ENCODE measurements around the gene ADCY9. TPM values are rescaled to one million over a fixed set of nuclear protein-coding genes. Genes with fewer than 3 reads are reported as not detected.
"Not testable (repeated sequence)": the region's sequence is repeated elsewhere in the genome, so short reads cannot be mapped to it uniquely, and the experiment has no call there.

Gene ADCY9
- total RNA-seq, 1 donor, result 9.7 TPM

DNA sequence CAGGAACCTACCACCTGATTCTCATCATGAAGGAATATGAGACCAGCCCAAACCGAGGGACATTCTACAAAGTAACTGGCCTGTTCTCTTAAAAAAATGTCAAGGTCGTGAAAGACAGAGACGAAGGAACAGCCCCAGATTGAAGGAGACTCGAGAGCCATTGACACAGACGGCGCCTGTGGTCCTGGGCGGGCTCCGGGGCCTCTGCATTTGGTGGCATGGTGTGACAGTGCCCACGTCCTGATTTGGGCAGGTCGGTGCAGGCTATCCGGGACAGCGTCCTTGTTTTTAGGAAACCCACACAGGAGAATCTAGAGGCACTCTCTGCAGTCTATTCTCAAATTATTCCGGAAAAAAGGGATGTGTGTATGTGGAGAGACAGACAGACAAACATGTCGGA lies 64.1 kb downstream of the ADCY9 start:
- Histone ChIP-seq H3K4me1 (ENCODE audit: insufficient read depth, low read length) (peaks cover 35% of the 10 kb centered on the region), H3K4me3 (ENCODE audit: low read length) (no peak overlapping the region), H3K27me3 (ENCODE audit: insufficient read depth, low read length) (no peaks in the 10 kb centered on the region), H3K9me3 (ENCODE audit: low read depth, low read length) (no peaks in the 10 kb centered on the region)

GRCh38 chr16:4051591-4051990 lies 64.7 kb downstream of the ADCY9 start:
- Histone ChIP-seq H3K4me1 (ENCODE audit: insufficient read depth, low read length) (peaks cover 35% of the 10 kb centered on the region), H3K27me3 (ENCODE audit: insufficient read depth, low read length) (no peaks in the 10 kb centered on the region), H3K9me3 (ENCODE audit: low read depth, low read length) (no peaks in the 10 kb centered on the region), H3K4me3 (ENCODE audit: low read length) (no peak overlapping the region)

- Histone ChIP-seq H3K4me3 (ENCODE audit: low read length) (no peak overlapping the region), H3K4me1 (ENCODE audit: insufficient read depth, low read length) (peaks cover 24% of the 10 kb centered on the region), H3K9me3 (ENCODE audit: low read depth, low read length) (no peaks in the 10 kb centered on the region), H3K27me3 (ENCODE audit: insufficient read depth, low read length) (no peaks in the 10 kb centered on the region)
These were observed 67.2 kb downstream of the ADCY9 start for GRCh38 chr16:4049031-4049430.

GRCh38 chr16:4048481-4048880 lies 67.8 kb downstream of the ADCY9 start:
- Histone ChIP-seq H3K27me3 (ENCODE audit: insufficient read depth, low read length) (no peaks in the 10 kb centered on the region), H3K9me3 (ENCODE audit: low read depth, low read length) (no peaks in the 10 kb centered on the region), H3K4me1 (ENCODE audit: insufficient read depth, low read length) (peaks cover 19% of the 10 kb centered on the region), H3K4me3 (ENCODE audit: low read length) (no peak overlapping the region)

DNA sequence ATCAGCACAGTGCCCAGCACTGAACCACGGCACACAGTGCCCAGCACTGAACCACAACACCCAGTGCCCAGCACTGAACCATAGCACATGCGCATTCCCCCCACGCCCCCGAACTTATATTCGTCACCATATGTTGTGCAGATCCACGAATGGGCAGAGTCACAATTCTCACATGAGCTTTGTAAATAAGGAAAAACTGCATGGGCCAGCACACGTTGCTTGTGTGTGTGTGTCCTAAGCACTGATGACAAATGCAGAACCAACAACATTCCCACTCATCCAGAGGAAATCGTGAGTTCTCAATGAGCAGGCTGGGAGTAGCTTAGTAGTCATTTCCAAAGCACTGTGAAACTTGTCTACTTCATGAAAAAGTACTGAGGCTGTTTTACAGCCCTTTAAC lies 70.0 kb downstream of the ADCY9 start:
- Histone ChIP-seq H3K9me3 (ENCODE audit: low read depth, low read length) (no peaks in the 10 kb centered on the region), H3K27me3 (ENCODE audit: insufficient read depth, low read length) (no peaks in the 10 kb centered on the region), H3K4me1 (ENCODE audit: insufficient read depth, low read length) (peaks cover 4% of the 10 kb centered on the region), H3K4me3 (ENCODE audit: low read length) (no peak overlapping the region)

GRCh38 chr16:4045561-4045960 lies 70.7 kb downstream of the ADCY9 start:
- not testable (repeated sequence) for H3K4me1 ChIP-seq (ENCODE audit: insufficient read depth, low read length); H3K4me3 ChIP-seq (ENCODE audit: low read length); H3K9me3 ChIP-seq (ENCODE audit: low read depth, low read length); H3K27me3 ChIP-seq (ENCODE audit: insufficient read depth, low read length)

DNA sequence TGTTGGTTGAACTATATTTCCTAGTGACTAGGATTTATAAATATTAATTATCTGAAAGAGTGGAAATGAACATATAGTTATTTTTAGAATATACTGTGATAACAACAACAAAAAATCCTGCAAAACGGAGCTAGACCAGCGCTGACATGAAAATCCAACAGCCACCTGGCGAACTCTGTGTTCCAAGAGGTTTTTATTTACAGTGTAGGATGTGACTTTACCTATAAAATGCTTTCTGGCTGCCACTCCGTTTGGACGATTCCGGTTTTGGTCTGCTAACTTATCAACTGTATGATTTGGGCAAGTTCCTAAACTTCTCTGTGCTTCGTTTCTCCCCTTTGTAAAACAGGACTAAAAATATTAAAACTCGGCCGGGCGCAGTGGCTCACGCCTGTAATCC lies 73.7 kb downstream of the ADCY9 start:
- Histone ChIP-seq H3K27me3 (ENCODE audit: insufficient read depth, low read length) (no peaks in the 10 kb centered on the region), H3K4me1 (ENCODE audit: insufficient read depth, low read length) (peaks cover 4% of the 10 kb centered on the region), H3K4me3 (ENCODE audit: low read length) (no peak overlapping the region), H3K9me3 (ENCODE audit: low read depth, low read length) (no peaks in the 10 kb centered on the region)

GRCh38 chr16:4038448-4038847 lies 77.8 kb downstream of the ADCY9 start:
- no peaks in the 10 kb centered on the region for H3K27me3 ChIP-seq (ENCODE audit: insufficient read depth, low read length)
- no peaks in the 10 kb centered on the region for H3K9me3 ChIP-seq (ENCODE audit: low read depth, low read length)
- no peak overlapping the region for H3K4me3 ChIP-seq (ENCODE audit: low read length)
- peaks cover 4% of the 10 kb centered on the region for H3K4me1 ChIP-seq (ENCODE audit: insufficient read depth, low read length)

- H3K27me3 ChIP-seq (ENCODE audit: insufficient read depth, low read length); H3K9me3 ChIP-seq (ENCODE audit: low read depth, low read length); H3K4me3 ChIP-seq (ENCODE audit: low read length): not testable (repeated sequence)
- H3K4me1 ChIP-seq (ENCODE audit: insufficient read depth, low read length), result peaks cover 15% of the 10 kb centered on the region
These were observed 79.3 kb downstream of the ADCY9 start for GRCh38 chr16:4036952-4037351.

DNA sequence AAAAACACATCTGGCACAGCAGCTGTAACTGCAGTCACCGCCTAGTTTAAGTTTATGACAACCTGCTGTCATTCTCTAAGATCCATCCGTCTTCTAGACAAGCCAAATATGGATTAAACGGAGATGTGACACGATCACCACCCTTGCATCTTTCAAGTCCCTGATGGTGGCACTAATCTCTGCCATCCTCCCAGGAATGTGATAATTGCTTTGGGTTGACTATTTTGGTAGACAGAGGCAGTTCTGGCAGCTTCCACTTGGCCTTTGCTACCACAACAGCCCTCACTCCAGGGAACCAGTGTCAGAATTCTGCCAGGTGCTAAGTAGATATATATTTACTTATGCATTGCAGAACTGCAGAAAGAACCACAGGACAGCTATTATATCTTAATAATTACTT lies 81.3 kb downstream of the ADCY9 start:
- Histone ChIP-seq H3K4me1 (ENCODE audit: insufficient read depth, low read length) (peaks cover 20% of the 10 kb centered on the region), H3K9me3 (ENCODE audit: low read depth, low read length) (no peaks in the 10 kb centered on the region), H3K27me3 (ENCODE audit: insufficient read depth, low read length) (no peaks in the 10 kb centered on the region), H3K4me3 (ENCODE audit: low read length) (no peak overlapping the region)

- Histone ChIP-seq H3K4me1 (ENCODE audit: insufficient read depth, low read length) (peaks cover 20% of the 10 kb centered on the region), H3K27me3 (ENCODE audit: insufficient read depth, low read length) (no peaks in the 10 kb centered on the region), H3K4me3 (ENCODE audit: low read length) (no peak overlapping the region), H3K9me3 (ENCODE audit: low read depth, low read length) (no peaks in the 10 kb centered on the region)
These were observed 82.3 kb downstream of the ADCY9 start for GRCh38 chr16:4033951-4034350.

DNA sequence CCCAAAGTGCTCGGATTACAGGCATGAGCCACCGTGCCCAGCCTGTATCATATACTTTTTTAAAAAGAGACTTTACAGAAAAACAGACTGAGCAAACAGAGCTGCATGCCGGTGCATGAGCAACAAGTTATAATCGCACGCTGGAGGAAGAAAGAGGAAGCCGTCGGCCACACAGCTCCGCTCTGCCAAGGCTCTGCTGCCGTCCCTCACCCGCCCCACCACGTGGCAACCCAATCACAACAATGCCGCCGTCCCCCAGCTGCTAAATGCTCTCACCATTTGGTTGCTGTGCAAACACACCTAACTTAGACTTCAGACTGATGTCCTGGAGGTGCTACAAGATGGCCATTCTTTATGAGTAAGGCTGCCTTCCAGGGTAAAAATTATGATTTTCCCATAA lies 83.5 kb downstream of the ADCY9 start:
- H3K4me1 ChIP-seq (ENCODE audit: insufficient read depth, low read length), result peaks cover 17% of the 10 kb centered on the region
- no peak overlapping the region for H3K4me3 ChIP-seq (ENCODE audit: low read length)
- H3K9me3 ChIP-seq (ENCODE audit: low read depth, low read length), result no peaks in the 10 kb centered on the region
- H3K27me3 ChIP-seq (ENCODE audit: insufficient read depth, low read length), result no peaks in the 10 kb centered on the region

DNA sequence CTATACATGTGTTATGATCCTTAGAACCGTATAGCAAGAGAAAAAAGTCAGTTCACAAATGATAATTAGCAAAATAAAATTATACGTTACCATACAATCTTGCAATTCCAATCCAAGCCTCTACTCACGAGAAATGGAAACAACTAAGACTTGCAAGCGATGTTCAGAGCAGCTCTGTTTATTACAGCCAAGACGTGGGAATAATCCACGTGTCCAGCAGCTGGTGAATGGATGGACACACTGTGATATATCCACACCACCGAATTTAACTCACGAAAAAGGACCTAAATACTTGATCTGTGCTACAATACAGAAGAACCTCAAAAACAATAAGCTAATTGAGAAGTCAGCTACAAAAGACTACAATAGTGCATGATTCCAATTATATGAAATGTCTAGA lies 88.1 kb downstream of the ADCY9 start:
- Histone ChIP-seq H3K9me3 (ENCODE audit: low read depth, low read length) (no peaks in the 10 kb centered on the region), H3K4me3 (ENCODE audit: low read length) (no peak overlapping the region), H3K4me1 (ENCODE audit: insufficient read depth, low read length) (peaks cover 14% of the 10 kb centered on the region), H3K27me3 (ENCODE audit: insufficient read depth, low read length) (no peaks in the 10 kb centered on the region)

DNA sequence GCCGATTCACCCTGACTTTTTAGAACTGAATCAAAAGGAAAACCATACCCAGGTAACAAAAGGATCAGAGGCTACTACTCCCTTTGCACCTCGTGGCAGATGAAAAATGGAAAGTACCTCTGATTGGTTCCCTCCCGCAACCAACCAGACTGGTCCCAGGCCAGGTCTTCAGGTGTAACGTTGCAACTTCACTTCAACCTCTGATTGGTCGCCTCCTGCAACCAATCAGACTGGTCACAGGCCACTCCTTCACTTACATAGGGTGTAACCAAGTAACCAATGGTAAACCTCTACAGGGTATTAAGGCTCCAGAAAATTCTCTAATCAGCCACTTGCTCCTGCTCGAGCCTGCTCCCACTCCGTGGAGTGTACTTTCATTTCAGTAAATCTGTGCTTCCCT lies 89.4 kb downstream of the ADCY9 start:
- H3K4me1 ChIP-seq (ENCODE audit: insufficient read depth, low read length), result peaks cover 5% of the 10 kb centered on the region
- no peaks in the 10 kb centered on the region for H3K9me3 ChIP-seq (ENCODE audit: low read depth, low read length)
- no peaks in the 10 kb centered on the region for H3K27me3 ChIP-seq (ENCODE audit: insufficient read depth, low read length)
- no peak overlapping the region for H3K4me3 ChIP-seq (ENCODE audit: low read length)

DNA sequence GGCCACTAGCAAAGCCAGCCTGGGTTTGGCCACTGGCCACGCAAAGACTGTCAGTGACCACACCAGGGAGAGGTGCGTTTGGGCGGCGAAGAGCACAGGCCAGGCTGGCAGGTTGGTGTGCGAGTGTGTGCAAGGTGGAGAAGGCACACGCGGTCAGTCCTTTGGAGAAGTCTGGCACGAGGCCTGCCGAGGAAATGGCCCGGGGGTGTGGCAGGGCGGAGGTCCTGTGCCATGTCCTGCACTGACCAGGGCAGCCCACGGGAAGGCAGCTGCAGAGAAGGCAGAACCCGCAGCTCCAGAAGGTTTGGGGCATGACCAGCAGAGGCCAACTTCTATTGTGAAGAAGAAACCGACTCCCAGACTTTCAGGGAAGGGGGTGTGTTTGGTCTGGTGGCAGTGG lies 90.8 kb downstream of the ADCY9 start:
- Histone ChIP-seq H3K27me3 (ENCODE audit: insufficient read depth, low read length) (no peaks in the 10 kb centered on the region), H3K4me3 (ENCODE audit: low read length) (no peak overlapping the region), H3K4me1 (ENCODE audit: insufficient read depth, low read length) (no peaks in the 10 kb centered on the region), H3K9me3 (ENCODE audit: low read depth, low read length) (no peaks in the 10 kb centered on the region)

GRCh38 chr16:4021916-4022315 lies 94.3 kb downstream of the ADCY9 start:
- Histone ChIP-seq H3K4me3 (ENCODE audit: low read length) (no peak overlapping the region), H3K27me3 (ENCODE audit: insufficient read depth, low read length) (no peaks in the 10 kb centered on the region), H3K9me3 (ENCODE audit: low read depth, low read length) (no peaks in the 10 kb centered on the region), H3K4me1 (ENCODE audit: insufficient read depth, low read length) (peaks cover 18% of the 10 kb centered on the region)

Data from mononuclear cell (primary cell).